CD4-positive, alpha-beta T cell (primary cell): Measurements from ENCODE around the gene GORASP1. TPM values are rescaled to one million over a fixed set of nuclear protein-coding genes. Genes with fewer than 3 reads are reported as not detected.

ENCODE experiments used
- ATAC-seq: fragments of 200-7000 bp; cut with Tn5 transposase; one replicate; pipeline ENCODE4 v1.10.0; 2022; ENCODE audit warnings: mild to moderate bottlenecking; ENCODE audit not compliant: poor library complexity
- CTCF ChIA-PET: fragments of 350-600 bp; sonication (Branson Sonifier 250); formaldehyde crosslinking; loops from one replicate; lab custom pipeline; 2021; ENCODE audit warnings: antibody characterized with exemption, inconsistent platforms; lab: Charles Lee
- POLR2A ChIA-PET: fragments of 350-600 bp; sonication (Branson Sonifier 250); formaldehyde crosslinking; loops from one replicate; lab custom pipeline; 2021; ENCODE audit warnings: antibody characterized with exemption, inconsistent platforms; lab: Charles Lee
- DNase-seq, 14 experiments: peaks; one replicate each; pipeline ENCODE4 v3.0.0-alpha.2; 2013 to 2020; ENCODE audit warnings: mixed read lengths in 2 of 14
- H3K27ac ChIP-seq, 2 donors: one replicate each; pipeline versions ENCODE4 v1.5.1 to v1.7.0; 2013; ENCODE audit warnings: low read length in 2 of 2, low read depth in 1 of 2, mild to moderate bottlenecking in 1 of 2
- H3K27me3 ChIP-seq, 2 experiments: 1 replicate in 1 of 2; 2 replicates in 1 of 2; pipeline versions ENCODE4 v1.6.1 to v1.7.0; 2013; ENCODE audit warnings: low read length in 2 of 2, control low read depth in 1 of 2, mild to moderate bottlenecking in 1 of 2, moderate library complexity in 1 of 2; ENCODE audit not compliant: insufficient read depth in 2 of 2, control insufficient read depth in 1 of 2
- H3K36me3 ChIP-seq: one replicate; pipeline ENCODE4 v1.6.1; 2013; ENCODE audit warnings: low read length, control low read depth; ENCODE audit not compliant: insufficient read depth
- H3K4me1 ChIP-seq: one replicate; pipeline ENCODE4 v1.6.1; 2013; ENCODE audit warnings: low read length, control low read depth; ENCODE audit not compliant: insufficient read depth
- H3K4me3 ChIP-seq: one replicate; pipeline ENCODE4 v1.5.1; 2013; ENCODE audit warnings: mild to moderate bottlenecking, low read length, moderate library complexity
- H3K9me3 ChIP-seq, 2 experiments: 1 replicate in 1 of 2; 2 replicates in 1 of 2; pipeline versions ENCODE4 v1.6.1 to v1.7.0; 2013; ENCODE audit warnings: low read length in 2 of 2, mild to moderate bottlenecking in 2 of 2, control low read depth in 1 of 2, moderate library complexity in 1 of 2; ENCODE audit not compliant: control insufficient read depth in 1 of 2, insufficient read depth in 1 of 2
- H3K27ac Mint-ChIP-seq: one replicate; pipeline ENCODE4 v1.8.0; 2020; ENCODE audit warnings: mixed read lengths
- H3K27me3 Mint-ChIP-seq: one replicate; pipeline ENCODE4 v1.8.0; 2021; ENCODE audit warnings: mixed read lengths
- H3K36me3 Mint-ChIP-seq: one replicate; pipeline ENCODE4 v1.8.0; 2021; ENCODE audit warnings: low read depth, mixed read lengths
- H3K4me1 Mint-ChIP-seq: one replicate; pipeline ENCODE4 v1.8.0; 2021; ENCODE audit warnings: low read depth, mixed read lengths
- H3K4me3 Mint-ChIP-seq: one replicate; pipeline ENCODE4 v1.8.0; 2020; ENCODE audit warnings: mild to moderate bottlenecking, mixed read lengths
- H3K9me3 Mint-ChIP-seq: one replicate; pipeline ENCODE4 v1.8.0; 2020; ENCODE audit warnings: mixed read lengths
- CTCF ChIP-seq: fragments of 200-600 bp; IDR thresholded peaks from one replicate; pipeline ENCODE4 v1.8.0; 2022; ENCODE audit warnings: antibody characterized with exemption, mild to moderate bottlenecking
- intact Hi-C, 2 experiments: fragments of 100-400 bp; cut with DNase I in 1 of 2; cut with micrococcal nuclease in 1 of 2; formaldehyde crosslinking; loops; one replicate each; pipeline versions ENCODE4 v1.15.1 to v1.9.0; 2023 to 2025; cut with DNase I, micrococcal nuclease
- total RNA-seq, 174 experiments: library from RNA in 2 of 174; stranded (reverse) in 2 of 174; gene quantifications; one replicate each; pipeline ENCODE4 v1.2.3 and lab custom pipeline; 2021 to 2026

The GORASP1 gene
- total RNA-seq, 2 experiments from 2014 or later: 29.1 to 31.5 TPM

DNA sequence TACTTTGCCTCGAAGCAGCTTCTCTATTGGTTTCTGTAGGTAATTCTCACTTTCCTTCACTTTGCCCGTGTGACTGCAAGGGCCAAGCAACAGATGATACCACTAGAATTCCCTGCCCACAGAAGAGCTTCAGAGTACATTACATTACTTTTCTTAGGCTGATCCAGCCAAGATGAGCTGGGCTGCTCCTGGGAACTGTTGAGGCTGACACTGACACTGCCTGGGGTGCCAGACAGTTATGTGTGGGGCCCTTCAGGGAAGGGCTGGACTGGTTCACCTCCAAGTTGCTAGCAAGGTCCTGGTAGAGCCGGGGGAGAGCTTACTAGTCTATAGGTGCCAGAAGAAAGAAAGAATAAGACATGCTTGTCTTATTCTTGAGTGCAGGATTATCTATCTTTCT, 19.0 kb downstream of the GORASP1 start:
- H3K36me3 Mint-ChIP-seq: peaks cover 96% of the 10 kb centered on the region
- Histone ChIP-seq H3K9me3 (no peaks in the 10 kb centered on the region), H3K27me3 (no peaks in the 10 kb centered on the region), H3K36me3 (peaks cover 87% of the 10 kb centered on the region), H3K27ac (no peak overlapping the region), H3K4me3 (no peak overlapping the region), H3K4me1 (no peaks in the 10 kb centered on the region)
- CTCF ChIA-PET: interaction anchor here (0.5 to 2.6 kb wide), 2 partner anchors 9 to 200 kb away, joined by 3 to 11 read pairs; no protein-coding TSS in a partner anchor
- DNase-seq: no peak
- no peaks in the 10 kb centered on the region for H3K27me3 Mint-ChIP-seq
- H3K27ac Mint-ChIP-seq: no peak overlapping the region
- POLR2A ChIA-PET: no interaction called here
- intact Hi-C loops: no loop called here
- H3K9me3 Mint-ChIP-seq: no peaks in the 10 kb centered on the region
- no peaks in the 10 kb centered on the region for H3K4me1 Mint-ChIP-seq
- H3K4me3 Mint-ChIP-seq: no peak overlapping the region
- no peak for TF ChIP-seq CTCF
- ATAC-seq: no peak

- TF ChIP-seq CTCF: no peak
- Histone ChIP-seq H3K27ac (no peak overlapping the region), H3K36me3 (peaks cover 80% of the 10 kb centered on the region), H3K4me3 (no peak overlapping the region), H3K9me3 (no peaks in the 10 kb centered on the region), H3K27me3 (no peaks in the 10 kb centered on the region), H3K4me1 (no peaks in the 10 kb centered on the region)
- ChIA-PET POLR2A (no interaction called here), CTCF (no interaction called here)
- Mint-ChIP-seq H3K36me3 (peaks cover 96% of the 10 kb centered on the region), H3K27ac (no peak overlapping the region), H3K9me3 (no peaks in the 10 kb centered on the region), H3K4me3 (no peak overlapping the region), H3K27me3 (no peaks in the 10 kb centered on the region), H3K4me1 (no peaks in the 10 kb centered on the region)
- no peak for ATAC-seq
- DNase-seq: no peak
- intact Hi-C loops: no loop called here
These were observed 21.3 kb downstream of the GORASP1 start for GRCh38 chr3:39086144-39086543.

GRCh38 chr3:39082666-39083313, 24.6 kb downstream of the GORASP1 start:
- Histone ChIP-seq H3K27me3 (no peaks in the 10 kb centered on the region), H3K36me3 (peaks cover 64% of the 10 kb centered on the region), H3K27ac (no peak overlapping the region), H3K4me3 (no peak overlapping the region), H3K4me1 (no peaks in the 10 kb centered on the region), H3K9me3 (no peaks in the 10 kb centered on the region)
- Mint-ChIP-seq H3K36me3 (peaks cover 86% of the 10 kb centered on the region), H3K27ac (peak overlapping the region; percentile 22), H3K4me1 (peaks cover 4% of the 10 kb centered on the region), H3K4me3 (no peak overlapping the region), H3K9me3 (no peaks in the 10 kb centered on the region), H3K27me3 (no peaks in the 10 kb centered on the region)
- ChIA-PET CTCF (no interaction called here), POLR2A (no interaction called here)
- no peak for ATAC-seq
- no peak for DNase-seq
- TF ChIP-seq CTCF: no peak
- intact Hi-C loops: no loop called here
